Endothelial cell of umbilical vein (primary cell): Measurements from ENCODE around the gene LITAFD.

Source experiments
- EZH2 ChIP-seq: IDR thresholded peaks from 2 replicates; pipeline ENCODE4 v1.6.1; 2012; ENCODE audit warnings: borderline replicate concordance, low read depth, mild to moderate bottlenecking, moderate library complexity, low read length, inconsistent platforms; ENCODE audit not compliant: severe bottlenecking
- FOS ChIP-seq: IDR thresholded peaks from 2 replicates; pipeline ENCODE4 v1.6.1; 2011; ENCODE audit warnings: mild to moderate bottlenecking, low read length, moderate library complexity, borderline replicate concordance; ENCODE audit not compliant: insufficient read depth
- GATA2 ChIP-seq: IDR thresholded peaks from 2 replicates; pipeline ENCODE4 v1.7.0; 2011; ENCODE audit warnings: low read depth, mild to moderate bottlenecking, moderate library complexity, mixed read lengths, low read length; ENCODE audit not compliant: insufficient read length, insufficient read depth
- POLR2A ChIP-seq: IDR thresholded peaks from 2 replicates; pipeline ENCODE4 v1.6.1; 2012; ENCODE audit warnings: low read depth, mild to moderate bottlenecking, control low read depth, low read length
- POLR2AphosphoS5 ChIP-seq: IDR thresholded peaks from 2 replicates; pipeline ENCODE4 v1.6.1; 2012; ENCODE audit warnings: low read depth, mild to moderate bottlenecking, control low read depth, low read length, moderate library complexity; ENCODE audit not compliant: insufficient read depth
- TF ChIP-seq, protein P1 (sequence below), 2 donors: IDR thresholded peaks; 1 replicate in 1 of 2; 2 replicates in 1 of 2; pipeline ENCODE4 v1.5.1; 2011; ENCODE audit warnings: low read length in 2 of 2, mild to moderate bottlenecking in 2 of 2, moderate library complexity in 2 of 2, control low read depth in 1 of 2, inconsistent platforms in 1 of 2, low read depth in 1 of 2; ENCODE audit not compliant: insufficient read depth in 1 of 2; ENCODE audit errors: extremely low read depth in 1 of 2

DNA sequence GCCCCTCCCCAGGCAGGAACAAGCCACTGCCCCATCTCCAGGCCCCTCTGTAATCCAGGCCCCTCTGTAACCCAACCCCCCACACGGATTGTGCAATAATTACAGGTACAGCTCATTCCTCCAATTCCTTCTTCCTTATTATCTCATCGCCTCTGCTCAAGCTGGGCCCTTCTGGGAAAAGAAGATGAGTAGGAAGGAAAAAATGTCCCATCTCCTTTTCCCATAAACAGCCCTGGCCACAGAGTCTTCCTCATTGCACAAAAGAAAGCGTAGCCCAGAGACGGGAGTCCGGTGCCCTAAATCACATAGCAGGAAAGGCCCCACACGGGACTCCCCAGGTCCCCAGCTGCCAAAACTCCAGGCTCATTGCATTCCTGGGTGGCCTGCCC lies 3.6 kb upstream of the LITAFD start:
- TF ChIP-seq, protein P1, sequence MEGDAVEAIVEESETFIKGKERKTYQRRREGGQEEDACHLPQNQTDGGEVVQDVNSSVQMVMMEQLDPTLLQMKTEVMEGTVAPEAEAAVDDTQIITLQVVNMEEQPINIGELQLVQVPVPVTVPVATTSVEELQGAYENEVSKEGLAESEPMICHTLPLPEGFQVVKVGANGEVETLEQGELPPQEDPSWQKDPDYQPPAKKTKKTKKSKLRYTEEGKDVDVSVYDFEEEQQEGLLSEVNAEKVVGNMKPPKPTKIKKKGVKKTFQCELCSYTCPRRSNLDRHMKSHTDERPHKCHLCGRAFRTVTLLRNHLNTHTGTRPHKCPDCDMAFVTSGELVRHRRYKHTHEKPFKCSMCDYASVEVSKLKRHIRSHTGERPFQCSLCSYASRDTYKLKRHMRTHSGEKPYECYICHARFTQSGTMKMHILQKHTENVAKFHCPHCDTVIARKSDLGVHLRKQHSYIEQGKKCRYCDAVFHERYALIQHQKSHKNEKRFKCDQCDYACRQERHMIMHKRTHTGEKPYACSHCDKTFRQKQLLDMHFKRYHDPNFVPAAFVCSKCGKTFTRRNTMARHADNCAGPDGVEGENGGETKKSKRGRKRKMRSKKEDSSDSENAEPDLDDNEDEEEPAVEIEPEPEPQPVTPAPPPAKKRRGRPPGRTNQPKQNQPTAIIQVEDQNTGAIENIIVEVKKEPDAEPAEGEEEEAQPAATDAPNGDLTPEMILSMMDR (IDR thresholded peaks at IDR 0.05; ENCODE audit: extremely low read depth in 1 of 2, insufficient read depth in 1 of 2, low read depth in 1 of 2, low read length in 2 of 2) = no peak
- TF ChIP-seq FOS = no peak
- no peak for TF ChIP-seq GATA2
- TF ChIP-seq POLR2A = no peak
- no peak for TF ChIP-seq EZH2
- no peak for TF ChIP-seq POLR2AphosphoS5
